Jurkat, Clone E6-1 (cell line): Measurements from ENCODE around the gene POLR3F. TPM values are rescaled to one million over a fixed set of nuclear protein-coding genes. Genes with fewer than 3 reads are reported as not detected.

ENCODE experiments used
- DNase-seq: peaks from one replicate; pipeline ENCODE4 v3.0.0-alpha.2; 2011; ENCODE audit warnings: low read depth, low spot score
- H3K4me3 ChIP-seq: 2 replicates; pipeline ENCODE4 v1.5.1; 2011; ENCODE audit warnings: mild to moderate bottlenecking, low read length, control low read depth, moderate library complexity
- polyA plus RNA-seq: library from polyadenylated mRNA; unstranded; fragments of >200 nt; gene quantifications from one replicate; pipeline ENCODE4 v1.2.1, GENCODE V29; 2012; ENCODE audit warnings: missing spikeins; ENCODE audit not compliant: insufficient read length, insufficient read depth

POLR3F gene
- 11.7 TPM for polyA plus RNA-seq

- peak; percentile 92 for DNase-seq
- peak within 1 kb of the TSS; percentile 97 for H3K4me3 ChIP-seq
Observed at GRCh38 chr20:18466894-18467730, at the start of gene POLR3F, which contains the start of gene DZANK1. Gene POLR3F, plus strand, starts transcription at chr20:18467390. Its CDS starts 117 bp downstream, at chr20:18467507. Gene DZANK1, minus strand, starts transcription at chr20:18467030. Its CDS starts 1,672 bp downstream, at chr20:18465358.

GRCh38 chr20:18421608-18422007 lies 45.6 kb upstream of the POLR3F start:
- no peak overlapping the region for H3K4me3 ChIP-seq
- no peak for DNase-seq

- H3K4me3 ChIP-seq: no peak overlapping the region
- no peak for DNase-seq
Observed at GRCh38 chr20:18427214-18427613, 40.0 kb upstream of the POLR3F start.

GRCh38 chr20:18428490-18429173 lies 38.6 kb upstream of the POLR3F start:
- no peak for DNase-seq

GRCh38 chr20:18430172-18430826 lies 36.9 kb upstream of the POLR3F start:
- H3K4me3 ChIP-seq: no peak overlapping the region
- DNase-seq: no peak

More at GRCh38 chr20:18428490-18429173, 38.6 kb upstream of the POLR3F start:
- H3K4me3 ChIP-seq: no peak overlapping the region

GRCh38 chr20:18431206-18431605 lies 36.0 kb upstream of the POLR3F start:
- no peak for DNase-seq
- H3K4me3 ChIP-seq: no peak overlapping the region

GRCh38 chr20:18436847-18437246 lies 30.3 kb upstream of the POLR3F start:
- H3K4me3 ChIP-seq: no peak overlapping the region
- no peak for DNase-seq

GRCh38 chr20:18440403-18440802 lies 26.8 kb upstream of the POLR3F start:
- DNase-seq: no peak
- no peak overlapping the region for H3K4me3 ChIP-seq

GRCh38 chr20:18443886-18444285 lies 23.3 kb upstream of the POLR3F start:
- no peak overlapping the region for H3K4me3 ChIP-seq
- DNase-seq: no peak

- no peak overlapping the region for H3K4me3 ChIP-seq
- no peak for DNase-seq
Observed at GRCh38 chr20:18456600-18456999, 10.6 kb upstream of the POLR3F start.

GRCh38 chr20:18465536-18466200 lies 1.5 kb upstream of the POLR3F start:
- no peak overlapping the region for H3K4me3 ChIP-seq
- DNase-seq: no peak

- no peak for DNase-seq
- peak overlapping the region; percentile 97 for H3K4me3 ChIP-seq
Observed at GRCh38 chr20:18466574-18466893, 656 bp upstream of the POLR3F start.

- H3K4me3 ChIP-seq: no peak overlapping the region
- DNase-seq: no peak
Observed at GRCh38 chr20:18477218-18477617, 10.0 kb downstream of the POLR3F start.

GRCh38 chr20:18477821-18478220 lies 10.6 kb downstream of the POLR3F start:
- H3K4me3 ChIP-seq: no peak overlapping the region
- no peak for DNase-seq

GRCh38 chr20:18481596-18481995 lies 14.4 kb downstream of the POLR3F start:
- no peak for DNase-seq
- H3K4me3 ChIP-seq: no peak overlapping the region

- no peak for DNase-seq
- H3K4me3 ChIP-seq: no peak overlapping the region
Observed at GRCh38 chr20:18488301-18488700, 21.1 kb downstream of the POLR3F start.

- peak overlapping the region; percentile 91 for H3K4me3 ChIP-seq
- DNase-seq: no peak
Observed at GRCh38 chr20:18496042-18496441, 28.9 kb downstream of the POLR3F start.

- DNase-seq: peak; percentile 65
- peak within 1 kb of the TSS; percentile 91 for H3K4me3 ChIP-seq
Observed at GRCh38 chr20:18496740-18497592, 29.8 kb downstream of the POLR3F start, which contains the start of gene RBBP9. Gene RBBP9, minus strand, starts transcription at chr20:18497225. Its CDS starts 58 bp downstream, at chr20:18497167.
